GM12891 (cell line): Measurements from ENCODE around the gene LMO7.
A peak's percentile ranks its signal among the peaks of the same experiment; 100 is the strongest.

Source experiments
- DNase-seq: peaks from one replicate; pipeline ENCODE4 v3.0.0; 2011; ENCODE audit warnings: low spot score; ENCODE audit not compliant: insufficient read length
- FAIRE-seq: peaks from 2 replicates; lab custom pipeline; 2011; peaks lifted over from hg19 to GRCh38; lab: Jason Lieb, UNC
- PAX5 ChIP-seq: IDR thresholded peaks from 2 replicates; pipeline ENCODE4 v1.6.1; 2011; ENCODE audit warnings: low read length, moderate library complexity, mild to moderate bottlenecking; ENCODE audit not compliant: insufficient read depth, severe bottlenecking
- POLR2A ChIP-seq: IDR thresholded peaks from 2 replicates; pipeline ENCODE4 v1.6.1; 2011; ENCODE audit warnings: low read depth, low read length, control low read depth
- POLR2AphosphoS5 ChIP-seq: IDR thresholded peaks from 2 replicates; pipeline ENCODE4 v1.6.1; 2011; ENCODE audit warnings: low read depth, low read length, control low read depth
- POU2F2 ChIP-seq: IDR thresholded peaks from 2 replicates; pipeline ENCODE4 v1.6.1; 2011; ENCODE audit warnings: low read depth, mild to moderate bottlenecking, control low read depth, low read length, moderate library complexity
- SPI1 ChIP-seq: IDR thresholded peaks from 2 replicates; pipeline ENCODE4 v1.6.1; 2011; ENCODE audit warnings: low read depth, low read length, control low read depth
- TAF1 ChIP-seq: IDR thresholded peaks from 2 replicates; pipeline ENCODE4 v1.6.1; 2011; ENCODE audit warnings: low read depth, low read length, control low read depth

LMO7 gene

GRCh38 chr13:75748874-75749273, 112.7 kb downstream of the LMO7 start:
- TF ChIP-seq PAX5 (no peak), SPI1 (no peak), POLR2AphosphoS5 (no peak), TAF1 (no peak), POU2F2 (no peak), POLR2A (no peak)
- no peak for FAIRE-seq

GRCh38 chr13:75749407-75749806, 113.3 kb downstream of the LMO7 start:
- TF ChIP-seq POLR2A (no peak), PAX5 (no peak), POU2F2 (no peak), POLR2AphosphoS5 (no peak), TAF1 (no peak), SPI1 (no peak)
- DNase-seq (no peak), FAIRE-seq (no peak)

More at GRCh38 chr13:75748874-75749273, 112.7 kb downstream of the LMO7 start:
- no peak for DNase-seq

DNA sequence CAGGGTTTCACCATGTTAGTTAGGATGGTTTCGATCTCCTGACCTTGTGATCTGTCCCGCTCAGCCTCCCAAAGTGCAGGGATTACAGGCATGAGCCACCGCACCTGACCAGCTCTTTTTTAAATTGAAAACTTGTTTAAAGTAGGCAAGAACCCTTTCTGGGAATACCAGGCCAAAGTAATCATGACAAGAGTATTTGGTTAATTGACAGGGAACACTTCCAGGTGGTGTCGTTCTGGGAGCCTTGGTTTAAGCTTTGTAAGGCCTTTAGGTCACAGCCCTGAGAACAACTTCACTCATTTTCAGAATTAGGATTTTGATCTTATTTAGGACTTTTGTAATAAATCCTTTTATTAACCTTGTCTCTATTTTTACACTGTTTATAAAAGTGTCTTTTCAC, 115.2 kb downstream of the LMO7 start:
- FAIRE-seq (no peak), DNase-seq (no peak)
- TF ChIP-seq POU2F2 (no peak), POLR2AphosphoS5 (no peak), POLR2A (no peak), TAF1 (no peak), SPI1 (no peak), PAX5 (no peak)

DNA sequence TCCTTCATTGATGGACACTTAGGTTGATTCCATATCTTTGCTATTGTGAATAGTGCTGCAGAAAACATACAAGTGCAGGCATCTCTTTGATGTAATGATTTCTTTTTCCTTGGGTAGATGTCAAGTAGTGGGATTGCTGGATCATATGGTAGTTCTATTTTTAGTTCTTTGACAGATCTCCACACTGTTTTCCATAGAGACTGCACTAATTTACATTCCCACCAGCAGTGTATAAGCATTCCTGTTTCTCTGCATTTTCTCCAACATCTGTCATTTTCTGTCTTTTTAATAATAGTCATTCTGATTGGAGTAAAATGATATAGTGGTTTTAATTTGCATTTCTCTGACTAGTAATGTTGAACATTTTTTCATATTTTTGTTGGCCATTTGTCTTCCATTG, 116.7 kb downstream of the LMO7 start:
- DNase-seq: no peak
- TF ChIP-seq SPI1: no peak
- no peak for FAIRE-seq

- TF ChIP-seq SPI1 (no peak), POLR2A (no peak), POU2F2 (no peak)
- DNase-seq: no peak
- no peak for FAIRE-seq
Observed at GRCh38 chr13:75754936-75755335, 118.8 kb downstream of the LMO7 start.

DNA sequence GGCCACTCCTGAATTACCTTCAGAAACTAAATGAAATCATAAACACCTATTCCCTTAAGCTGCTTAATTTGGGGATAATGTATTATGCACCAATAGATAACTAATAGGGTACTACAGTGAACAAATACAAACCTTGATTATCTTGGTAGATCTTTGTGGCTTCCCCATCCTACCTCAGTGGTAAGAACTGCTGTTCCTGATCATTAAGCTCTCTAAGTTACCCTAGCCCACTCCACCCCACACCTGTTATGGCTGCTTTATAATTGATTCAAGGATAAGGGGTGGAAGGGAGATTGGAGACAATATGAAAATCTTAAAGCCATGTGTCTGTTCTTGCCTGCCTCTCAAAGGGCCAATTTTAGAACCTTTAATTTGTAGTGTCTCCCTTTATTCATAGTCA, 121.2 kb downstream of the LMO7 start:
- no peak for FAIRE-seq
- no peak for TF ChIP-seq POU2F2
- TF ChIP-seq PAX5: no peak
- no peak for TF ChIP-seq POLR2A
- no peak for TF ChIP-seq POLR2AphosphoS5
- TF ChIP-seq TAF1: no peak
- TF ChIP-seq SPI1: no peak
- no peak for DNase-seq

DNA sequence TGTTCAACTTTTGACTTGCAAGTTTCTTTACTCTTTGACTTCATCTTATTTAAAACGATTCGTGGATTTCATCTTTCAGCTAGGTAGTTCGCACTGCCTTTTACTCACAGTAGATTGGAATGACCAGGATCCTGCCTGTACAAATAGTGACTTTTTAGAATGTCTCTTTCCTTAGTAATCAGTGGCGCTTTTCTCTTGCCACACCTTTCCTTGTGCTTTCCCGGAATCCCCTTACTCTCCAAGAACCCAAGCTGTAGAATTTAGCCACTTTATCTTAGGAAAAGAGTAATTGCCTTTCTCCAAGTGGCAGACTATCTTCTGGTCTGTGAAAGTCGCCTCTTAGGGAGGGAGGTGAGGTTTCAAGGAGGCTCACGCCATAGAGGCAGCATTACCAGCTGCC, 123.4 kb downstream of the LMO7 start:
- DNase-seq (no peak), FAIRE-seq (no peak)
- TF ChIP-seq POLR2AphosphoS5 (no peak), SPI1 (no peak), POU2F2 (no peak)

DNA sequence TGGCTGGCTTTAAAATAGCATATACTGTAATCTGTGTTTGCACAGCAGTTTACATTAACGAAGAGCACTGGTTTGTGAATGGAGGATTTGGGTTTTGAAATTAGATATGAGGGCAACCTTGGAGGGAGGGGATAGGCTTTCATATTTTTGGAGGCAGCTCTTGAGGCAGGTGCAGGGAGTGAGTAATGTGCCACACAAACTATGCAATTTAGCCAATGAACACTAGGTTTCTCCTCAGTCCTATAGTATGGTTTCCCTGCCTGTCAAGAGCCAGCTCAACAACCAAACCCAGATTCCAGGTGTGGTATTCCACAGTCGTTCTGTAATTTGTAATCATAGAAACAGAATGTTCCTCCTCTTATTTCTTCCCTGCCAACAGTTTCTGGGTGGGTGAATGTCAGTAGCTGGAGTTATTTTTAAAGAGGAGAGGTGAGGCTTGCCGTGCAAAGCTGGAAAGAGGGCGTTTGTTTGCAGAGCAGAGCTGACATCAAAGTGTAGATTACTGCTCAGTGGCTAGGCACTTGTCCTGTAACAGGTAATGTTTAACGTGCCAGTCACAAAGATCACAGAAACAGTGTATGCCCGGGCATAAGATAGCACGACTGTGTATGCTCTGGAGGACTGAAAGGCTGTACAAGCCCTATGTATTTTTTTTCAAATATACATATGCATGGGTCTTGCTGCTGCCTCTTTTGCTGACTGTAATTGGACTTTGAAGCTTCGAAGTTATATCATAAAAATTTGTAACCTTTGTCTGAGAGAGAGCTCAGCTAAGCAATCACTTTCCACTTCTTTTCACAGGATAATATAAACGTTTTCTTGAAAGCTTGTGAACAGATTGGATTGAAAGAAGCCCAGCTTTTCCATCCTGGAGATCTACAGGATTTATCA, 124.2 kb downstream of the LMO7 start:
- TF ChIP-seq POLR2AphosphoS5 (peak; percentile 73), POLR2A (peak; percentile 70), PAX5 (no peak)
- DNase-seq: no peak
- peak; percentile 90 for FAIRE-seq

DNA sequence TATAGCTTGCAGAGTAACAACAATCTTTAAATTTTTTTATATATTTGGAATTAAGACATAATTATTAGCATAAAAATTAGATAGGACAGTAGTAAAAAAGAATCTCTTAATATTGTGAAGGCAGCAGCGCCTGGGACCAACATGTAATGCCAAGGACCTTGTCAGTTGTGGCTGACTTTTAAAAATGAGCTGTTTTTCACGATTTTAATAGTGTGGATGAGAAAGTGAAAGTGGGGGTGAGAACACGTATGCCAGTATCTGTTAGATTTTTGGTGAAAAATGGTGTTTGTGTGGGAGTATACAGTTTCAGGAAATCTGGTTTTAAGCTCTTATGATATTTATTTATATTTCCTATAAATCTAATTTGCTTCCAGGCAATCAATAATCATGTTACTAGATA, 125.2 kb downstream of the LMO7 start:
- FAIRE-seq (no peak), DNase-seq (no peak)
- TF ChIP-seq POLR2AphosphoS5 (peak; percentile 23; the same call in 1 of the 2 replicates), TAF1 (peak; percentile 87; the same call in 1 of the 2 replicates), SPI1 (no peak), POLR2A (peak; percentile 87)

DNA sequence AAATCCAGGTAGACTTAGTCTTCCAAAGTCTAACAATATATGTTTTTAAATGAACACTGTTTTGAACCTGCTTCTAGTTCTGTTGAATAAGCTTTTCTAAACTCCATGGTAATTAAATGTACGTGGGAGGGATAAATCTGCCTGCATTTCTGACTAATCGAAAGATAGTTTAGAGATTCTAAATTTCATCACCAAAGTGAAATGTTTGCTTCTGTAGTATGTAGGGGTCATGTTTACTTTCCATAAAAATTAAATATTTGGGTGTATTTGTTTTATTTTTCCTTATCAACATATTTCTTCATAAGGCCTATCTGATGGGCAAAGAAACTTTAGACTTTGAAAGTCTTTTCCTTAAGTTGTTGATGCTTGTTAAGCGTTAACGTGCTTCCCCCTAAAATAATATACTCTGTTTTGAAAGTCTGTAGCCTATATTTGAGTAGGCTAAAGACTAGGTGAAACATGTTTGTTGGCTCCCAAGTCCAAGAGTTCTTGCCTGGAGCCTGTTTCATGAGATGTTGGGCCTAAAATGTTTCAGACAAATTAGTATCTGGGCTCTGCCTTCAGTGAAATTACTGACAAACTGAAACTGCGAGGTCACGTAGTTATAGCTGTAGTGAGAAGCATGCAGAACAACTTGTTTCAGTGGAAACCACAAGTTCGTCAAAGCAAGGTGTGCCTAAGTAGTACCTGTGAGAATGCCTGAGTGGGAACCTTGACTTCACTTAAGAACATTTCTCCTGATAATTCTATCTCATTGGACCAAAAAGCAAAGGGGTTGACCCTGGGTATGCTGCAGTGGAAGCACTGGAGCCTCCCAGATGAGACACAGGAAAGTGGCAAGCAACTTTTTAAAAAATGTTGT, 126.2 kb downstream of the LMO7 start:
- FAIRE-seq: peak; percentile 97
- DNase-seq: no peak
- TF ChIP-seq POU2F2 (peak; percentile 81), POLR2AphosphoS5 (peak; percentile 93), SPI1 (peak; percentile 22; the same call in 1 of the 2 replicates), POLR2A (peak; percentile 88), TAF1 (peak; percentile 92), PAX5 (no peak)
